Gastrocnemius medialis (tissue), 4 donors: ENCODE data around the gene LZTR1. TPM values are rescaled to one million over a fixed set of nuclear protein-coding genes. Genes with fewer than 3 reads are reported as not detected.

ENCODE experiments used
- ATAC-seq, 2 donors: fragments of 150-250 bp; one replicate each; pipeline ENCODE4 v1.9.1; 2016
- DNase-seq, 2 donors: peaks; one replicate each; pipeline ENCODE4 v3.0.0-alpha.2; 2019
- H3K27ac ChIP-seq, 4 donors: fragments of 200-600 bp; sonication (generic); 1 replicate in 1 of 4; 2 replicates in 3 of 4; pipeline ENCODE4 v1.5.1; 2016 to 2018; ENCODE audit warnings: mild to moderate bottlenecking in 2 of 4, moderate library complexity in 1 of 4
- H3K27me3 ChIP-seq, 3 donors: fragments of 200-600 bp; sonication (generic) in 2 of 3; 1 replicate in 1 of 3; 2 replicates in 2 of 3; pipeline versions ENCODE4 v1.5.1 to v1.6.0; 2016 to 2019; ENCODE audit warnings: mild to moderate bottlenecking in 1 of 3, moderate library complexity in 1 of 3
- H3K36me3 ChIP-seq, 2 donors: fragments of 200-600 bp; sonication (generic) in 1 of 2; one replicate each; pipeline ENCODE4 v1.5.1; 2017 to 2018
- H3K4me1 ChIP-seq, 2 donors: fragments of 200-600 bp; sonication (generic) in 1 of 2; one replicate each; pipeline ENCODE4 v1.5.1; 2016 to 2017; ENCODE audit warnings: mild to moderate bottlenecking in 2 of 2
- H3K4me3 ChIP-seq, 4 donors: fragments of 200-600 bp; sonication (generic) in 3 of 4; 1 replicate in 1 of 4; 2 replicates in 3 of 4; pipeline ENCODE4 v1.5.1; 2016 to 2019; ENCODE audit warnings: mild to moderate bottlenecking in 2 of 4
- H3K9me3 ChIP-seq, 3 donors: fragments of 200-600 bp; sonication (generic) in 2 of 3; 1 replicate in 1 of 3; 2 replicates in 2 of 3; pipeline ENCODE4 v1.5.1; 2016 to 2019
- CTCF ChIP-seq, 5 experiments: fragments of 450-650 bp in 3 of 5; fragments of 200-600 bp in 2 of 5; sonication (generic) in 2 of 5; IDR thresholded peaks in 4 of 5; conservative IDR thresholded peaks in 1 of 5; 1 replicate in 4 of 5; 2 replicates in 1 of 5; pipeline ENCODE4 v1.5.1; 2016 to 2019; ENCODE audit warnings: antibody characterized with exemption in 5 of 5, mild to moderate bottlenecking in 3 of 5, moderate library complexity in 3 of 5
- POLR2A ChIP-seq, 2 donors: fragments of 450-650 bp; IDR thresholded peaks; one replicate each; pipeline ENCODE4 v1.6.1; 2017; ENCODE audit warnings: antibody characterized with exemption in 2 of 2, mild to moderate bottlenecking in 2 of 2, moderate library complexity in 2 of 2
- in situ Hi-C, 4 donors: fragments of 200-750 bp; cut with MboI; loops; one replicate each; pipeline versions ENCODE4 v1.15.0 to v1.8.0; 2017; ENCODE audit warnings: low sequenced_read_pairs in 4 of 4
- intact Hi-C: fragments of 100-400 bp; cut with DNase I; formaldehyde crosslinking; loops from one replicate; pipeline ENCODE4 v1.15.1; 2023; ENCODE audit warnings: low total_unique reads
- total RNA-seq, 4 donors: library from RNA; depleted of rRNA; stranded (reverse); fragments of >200 nt; gene quantifications; one replicate each; pipeline versions ENCODE4 v1.1.0 to v1.2.3, GENCODE V29; 2016

LZTR1 gene
- total RNA-seq, 4 donors from 2014 or later, result 25.4 to 36.4 (median 26.3) TPM

GRCh38 chr22:20989323-20990138, 7.4 kb downstream of the LZTR1 start:
- H3K4me1 ChIP-seq, result no peaks in the 10 kb centered on the region
- no peak for ATAC-seq
- no peak overlapping the region for H3K4me3 ChIP-seq
- peaks cover 0 to 79% of the 10 kb centered on the region in 2 donors for H3K36me3 ChIP-seq
- H3K27ac ChIP-seq, result no peak overlapping the region
- H3K9me3 ChIP-seq, result no peaks in the 10 kb centered on the region
- no peaks in the 10 kb centered on the region for H3K27me3 ChIP-seq
- intact Hi-C loops (no loop called here), in situ Hi-C loops (no loop called here)
- DNase-seq, result no peak
- TF ChIP-seq CTCF (IDR thresholded peaks at IDR 0.05 in 4 of 5, conservative IDR thresholded peaks at IDR 0.05 in 1 of 5) (no peak), POLR2A (IDR thresholded peaks at IDR 0.05) (no peak)

GRCh38 chr22:20990184-20991180, 8.4 kb downstream of the LZTR1 start:
- Histone ChIP-seq H3K36me3 (peaks cover 0 to 80% of the 10 kb centered on the region in 2 donors), H3K4me3 (no peak overlapping the region), H3K27me3 (no peaks in the 10 kb centered on the region), H3K9me3 (no peaks in the 10 kb centered on the region), H3K4me1 (no peaks in the 10 kb centered on the region), H3K27ac (no peak overlapping the region)
- ATAC-seq, result no peak
- DNase-seq, result no peak
- intact Hi-C loops, result no loop called here
- no peak for TF ChIP-seq POLR2A (IDR thresholded peaks at IDR 0.05)
- no peak for TF ChIP-seq CTCF (IDR thresholded peaks at IDR 0.05 in 4 of 5, conservative IDR thresholded peaks at IDR 0.05 in 1 of 5)
- in situ Hi-C loops, result no loop called here

- TF ChIP-seq POLR2A (IDR thresholded peaks at IDR 0.05) (no peak), CTCF (IDR thresholded peaks at IDR 0.05 in 4 of 5, conservative IDR thresholded peaks at IDR 0.05 in 1 of 5) (no peak)
- intact Hi-C loops (no loop called here), in situ Hi-C loops (no loop called here)
- no peak overlapping the region for H3K27ac ChIP-seq
- peaks cover 0 to 73% of the 10 kb centered on the region in 2 donors for H3K36me3 ChIP-seq
- H3K4me3 ChIP-seq, result no peak overlapping the region
- ATAC-seq, result no peak
- H3K4me1 ChIP-seq, result no peaks in the 10 kb centered on the region
- no peaks in the 10 kb centered on the region for H3K27me3 ChIP-seq
- H3K9me3 ChIP-seq, result no peaks in the 10 kb centered on the region
- DNase-seq, result no peak
Measured at GRCh38 chr22:20991252-20992055, 9.4 kb downstream of the LZTR1 start.

GRCh38 chr22:20992056-20992442, 10.0 kb downstream of the LZTR1 start:
- no peaks in the 10 kb centered on the region for H3K27me3 ChIP-seq
- peaks cover 0 to 68% of the 10 kb centered on the region in 2 donors for H3K36me3 ChIP-seq
- TF ChIP-seq CTCF (IDR thresholded peaks at IDR 0.05 in 4 of 5, conservative IDR thresholded peaks at IDR 0.05 in 1 of 5) (no peak), POLR2A (IDR thresholded peaks at IDR 0.05) (no peak)
- H3K9me3 ChIP-seq, result no peaks in the 10 kb centered on the region
- no peak overlapping the region for H3K4me3 ChIP-seq
- ATAC-seq, result no peak
- intact Hi-C loops (no loop called here), in situ Hi-C loops (no loop called here)
- H3K4me1 ChIP-seq, result no peaks in the 10 kb centered on the region
- no peak for DNase-seq
- H3K27ac ChIP-seq, result no peak overlapping the region
